DND-41 (cell line): ENCODE results near the gene B3GNT8.

ENCODE experiments used
- ATAC-seq: fragments of 200-7000 bp; cut with Tn5 transposase; 3 replicates; pipeline ENCODE4 v1.9.1; 2021; ENCODE audit warnings: low read depth; ENCODE audit not compliant: insufficient read depth
- DNase-seq: peaks from one replicate; pipeline ENCODE4 v3.0.0-alpha.2; 2020
- H2AFZ ChIP-seq: 2 replicates; pipeline ENCODE4 v1.6.0; 2012; ENCODE audit warnings: low read depth, low read length
- H3K27ac ChIP-seq: 2 replicates; pipeline ENCODE4 v1.5.1; 2012; ENCODE audit warnings: low read length, inconsistent platforms
- H3K27me3 ChIP-seq: fragments of 200-600 bp; sonication (generic); 2 replicates; pipeline ENCODE4 v1.6.0; 2012; ENCODE audit warnings: low read length, mild to moderate bottlenecking, inconsistent platforms; ENCODE audit not compliant: insufficient read depth, poor library complexity
- H3K36me3 ChIP-seq: 2 replicates; pipeline ENCODE4 v1.5.1; 2012; ENCODE audit warnings: low read length, inconsistent platforms; ENCODE audit not compliant: insufficient read depth
- H3K4me1 ChIP-seq: 2 replicates; pipeline ENCODE4 v1.5.1; 2012; ENCODE audit warnings: mild to moderate bottlenecking, low read length; ENCODE audit not compliant: insufficient read depth
- H3K4me2 ChIP-seq: 2 replicates; pipeline ENCODE4 v1.6.0; 2012; ENCODE audit warnings: mild to moderate bottlenecking, moderate library complexity, low read length, inconsistent platforms; ENCODE audit not compliant: insufficient read depth
- H3K4me3 ChIP-seq, 2 experiments: fragments of 200-600 bp in 1 of 2; shearing (Covaris generic) in 1 of 2; 2 replicates each; pipeline ENCODE4 v1.5.1; 2012 to 2016; ENCODE audit warnings: inconsistent platforms in 2 of 2, low read length in 2 of 2, mild to moderate bottlenecking in 2 of 2, low read depth in 1 of 2, moderate library complexity in 1 of 2
- H3K79me2 ChIP-seq: 2 replicates; pipeline ENCODE4 v1.6.0; 2012; ENCODE audit warnings: low read length, inconsistent platforms; ENCODE audit not compliant: insufficient read depth
- H3K9ac ChIP-seq: 2 replicates; pipeline ENCODE4 v1.6.0; 2012; ENCODE audit warnings: low read depth, mild to moderate bottlenecking, inconsistent platforms, low read length, moderate library complexity
- H3K9me3 ChIP-seq: 2 replicates; pipeline ENCODE4 v1.5.1; 2012; ENCODE audit warnings: low read length, moderate library complexity, mild to moderate bottlenecking, inconsistent platforms; ENCODE audit not compliant: insufficient read depth, severe bottlenecking
- H4K20me1 ChIP-seq: 2 replicates; pipeline ENCODE4 v1.6.0; 2012; ENCODE audit warnings: low read length; ENCODE audit not compliant: insufficient read depth
- CTCF ChIP-seq: IDR thresholded peaks from 2 replicates; pipeline ENCODE4 v1.5.1; 2012; ENCODE audit warnings: borderline replicate concordance, low read length, moderate library complexity, mild to moderate bottlenecking; ENCODE audit not compliant: poor library complexity, severe bottlenecking; ENCODE audit errors: extremely low read depth
- EZH2 ChIP-seq: IDR thresholded peaks from 3 replicates; pipeline ENCODE4 v1.6.1; 2012; ENCODE audit warnings: borderline replicate concordance, low read depth, mild to moderate bottlenecking, moderate library complexity, low read length, inconsistent platforms; ENCODE audit not compliant: severe bottlenecking

B3GNT8 gene

DNA sequence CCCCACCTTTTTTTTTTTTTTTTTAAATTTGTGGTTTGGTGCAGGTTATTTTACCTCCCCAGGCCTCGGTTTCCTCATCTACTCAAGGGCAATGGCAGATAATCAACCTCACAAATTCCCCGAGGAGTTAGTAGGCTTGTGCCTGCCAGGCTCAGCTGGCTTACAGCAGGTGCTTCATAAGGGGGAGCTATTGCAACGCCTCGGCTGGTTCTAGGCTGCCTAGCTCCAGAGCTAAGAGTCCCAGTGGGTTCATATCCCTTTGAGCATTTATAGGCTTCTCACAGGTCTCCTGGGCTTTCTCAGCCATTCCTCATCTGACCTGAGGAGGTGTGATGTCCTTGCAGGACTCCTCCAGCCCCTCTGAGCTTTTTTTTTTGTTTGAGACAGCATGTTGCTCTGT is 18.9 kb downstream of the B3GNT8 start:
- no peak overlapping the region for H3K4me2 ChIP-seq
- H3K79me2 ChIP-seq: peaks cover 2% of the 10 kb centered on the region; the same call in 1 of the 2 replicates
- H4K20me1 ChIP-seq: 0 out of 2 replicates have a peak, but pooled peaks cover 4% of the 10 kb centered on the region
- H3K27me3 ChIP-seq: no peaks in the 10 kb centered on the region
- no peak overlapping the region for H3K9ac ChIP-seq
- H3K27ac ChIP-seq: no peak overlapping the region
- DNase-seq: no peak
- no peak for ATAC-seq
- no peak overlapping the region for H3K4me3 ChIP-seq
- no peaks in the 10 kb centered on the region for H3K4me1 ChIP-seq
- H3K36me3 ChIP-seq: peaks cover 16% of the 10 kb centered on the region
- no peak overlapping the region for H2AFZ ChIP-seq
- TF ChIP-seq CTCF: peak; percentile 9
- TF ChIP-seq EZH2: no peak
- no peaks in the 10 kb centered on the region for H3K9me3 ChIP-seq

- no peak for DNase-seq
- ATAC-seq: no peak
- Histone ChIP-seq H4K20me1 (0 out of 2 replicates have a peak, but pooled peaks cover 4% of the 10 kb centered on the region), H3K4me1 (no peaks in the 10 kb centered on the region), H3K27me3 (no peaks in the 10 kb centered on the region), H3K36me3 (peaks cover 11% of the 10 kb centered on the region), H2AFZ (no peak overlapping the region), H3K79me2 (peaks cover 2% of the 10 kb centered on the region; the same call in 1 of the 2 replicates), H3K27ac (no peak overlapping the region), H3K4me2 (no peak overlapping the region), H3K4me3 (no peak overlapping the region), H3K9ac (no peak overlapping the region), H3K9me3 (no peaks in the 10 kb centered on the region)
- TF ChIP-seq EZH2 (no peak), CTCF (no peak)
Measured at GRCh38 chr19:41407271-41407670, 19.9 kb downstream of the B3GNT8 start.

DNA sequence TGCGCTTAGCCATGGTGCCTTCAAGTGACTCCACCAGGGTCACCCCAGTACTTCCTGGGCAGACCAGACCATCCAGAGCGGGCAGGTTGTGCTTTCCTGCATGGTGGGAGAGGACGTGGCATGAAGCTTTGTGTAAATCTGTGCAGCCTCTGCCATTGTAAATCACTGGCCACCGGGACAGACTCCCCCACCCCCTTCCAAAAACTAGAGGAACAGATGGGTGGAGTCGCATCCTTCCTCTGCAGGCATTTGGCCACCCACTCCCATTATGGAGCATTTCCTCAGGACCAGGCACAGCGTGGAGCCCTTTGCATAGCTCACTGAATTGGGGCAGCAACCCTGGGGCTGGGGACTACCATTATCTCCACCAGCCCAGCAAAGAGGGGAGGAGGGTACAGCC is 21.4 kb downstream of the B3GNT8 start:
- no peaks in the 10 kb centered on the region for H3K4me1 ChIP-seq
- 0 out of 2 replicates have a peak, but pooled peaks cover 4% of the 10 kb centered on the region for H4K20me1 ChIP-seq
- ATAC-seq: no peak
- H3K4me2 ChIP-seq: no peak overlapping the region
- H3K27ac ChIP-seq: no peak overlapping the region
- H3K9me3 ChIP-seq: no peaks in the 10 kb centered on the region
- H3K4me3 ChIP-seq: no peak overlapping the region
- H2AFZ ChIP-seq: no peak overlapping the region
- H3K9ac ChIP-seq: no peak overlapping the region
- H3K79me2 ChIP-seq: peaks cover 7% of the 10 kb centered on the region
- H3K27me3 ChIP-seq: no peaks in the 10 kb centered on the region
- TF ChIP-seq CTCF (no peak), EZH2 (no peak)
- no peak for DNase-seq
- peaks cover 7% of the 10 kb centered on the region for H3K36me3 ChIP-seq
